GM10847 (cell line): Measurements from ENCODE around the gene UPF1.

Source experiments
- POLR2A ChIP-seq: IDR thresholded peaks from 2 replicates; pipeline ENCODE4 v1.6.1; 2011; ENCODE audit not compliant: insufficient read length; ENCODE audit errors: extremely low read depth

UPF1 gene

GRCh38 chr19:18793144-18794028 lies 38.4 kb upstream of the UPF1 start:
- no peak for TF ChIP-seq POLR2A

DNA sequence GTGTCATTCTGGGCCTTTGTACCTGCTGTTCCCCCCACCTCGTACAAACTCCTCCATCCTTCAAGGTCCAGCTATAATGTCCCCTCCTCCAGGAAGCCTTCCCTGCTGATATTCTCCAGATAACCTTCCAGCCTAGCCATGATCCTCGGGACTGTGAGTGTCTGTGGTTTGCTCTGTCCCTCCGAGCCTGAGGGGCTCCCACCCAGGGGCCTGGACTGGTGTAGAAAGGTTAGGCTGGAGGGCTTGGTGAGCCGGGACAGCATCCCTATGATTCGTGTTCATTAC lies 37.8 kb upstream of the UPF1 start:
- TF ChIP-seq POLR2A, result no peak

DNA sequence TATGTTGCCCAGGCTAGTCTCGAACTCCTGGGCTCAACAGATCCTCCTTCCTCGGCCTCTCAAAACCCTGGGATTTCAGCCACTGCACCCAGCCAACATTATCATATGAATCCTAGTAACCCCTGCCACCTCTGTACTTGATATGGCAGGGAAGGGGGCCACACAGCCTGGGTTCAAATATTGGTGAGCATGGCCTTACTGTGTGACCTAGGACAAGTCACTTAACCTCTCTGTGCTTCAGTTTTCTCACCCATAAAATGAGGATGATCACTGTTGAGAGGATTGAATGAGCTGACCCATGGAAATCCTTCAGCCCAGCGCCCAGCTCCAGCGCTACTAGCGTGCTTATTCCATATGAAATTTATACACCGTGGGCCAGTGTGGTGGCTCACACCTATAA lies 37.1 kb upstream of the UPF1 start:
- TF ChIP-seq POLR2A, result no peak

DNA sequence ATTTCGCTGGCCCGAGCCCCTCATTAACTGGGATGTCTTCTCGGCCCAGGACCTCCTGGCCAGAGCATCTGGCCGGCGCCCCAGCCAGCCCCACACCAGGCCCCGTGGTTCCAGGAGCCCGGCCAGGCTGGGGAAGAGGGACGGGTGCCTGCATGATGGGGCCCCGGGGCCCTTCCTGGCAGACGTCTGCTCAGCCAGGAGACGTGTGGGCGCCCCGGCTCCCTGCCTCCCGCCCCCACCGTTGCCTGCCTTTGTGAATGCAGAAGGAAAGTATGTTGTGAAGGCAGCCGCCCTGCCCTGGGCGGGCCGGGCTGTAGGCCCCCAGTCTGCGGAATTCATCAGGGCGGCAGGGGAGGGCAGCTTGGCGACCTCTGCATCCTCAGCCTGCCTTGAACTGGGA lies 36.2 kb upstream of the UPF1 start:
- no peak for TF ChIP-seq POLR2A

DNA sequence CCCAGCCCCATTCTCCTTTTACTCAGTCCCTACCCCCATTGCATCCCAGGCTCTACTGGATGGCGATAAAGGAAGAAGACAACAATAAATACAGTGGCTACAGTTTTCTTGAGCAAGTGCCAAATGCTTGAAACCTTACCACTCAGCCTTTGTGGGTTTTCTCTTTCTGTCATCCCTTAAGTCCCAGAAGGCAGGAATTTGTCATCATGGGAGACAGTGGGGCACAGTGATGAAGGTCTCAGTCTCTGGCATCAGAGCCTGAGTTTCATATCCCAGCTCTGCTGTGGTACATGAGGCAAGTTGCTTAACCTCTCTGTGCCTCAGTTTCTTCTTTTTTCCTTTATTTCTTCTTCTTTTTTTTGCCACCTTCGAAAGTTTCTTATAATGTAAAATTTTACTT lies 35.5 kb upstream of the UPF1 start:
- no peak for TF ChIP-seq POLR2A

DNA sequence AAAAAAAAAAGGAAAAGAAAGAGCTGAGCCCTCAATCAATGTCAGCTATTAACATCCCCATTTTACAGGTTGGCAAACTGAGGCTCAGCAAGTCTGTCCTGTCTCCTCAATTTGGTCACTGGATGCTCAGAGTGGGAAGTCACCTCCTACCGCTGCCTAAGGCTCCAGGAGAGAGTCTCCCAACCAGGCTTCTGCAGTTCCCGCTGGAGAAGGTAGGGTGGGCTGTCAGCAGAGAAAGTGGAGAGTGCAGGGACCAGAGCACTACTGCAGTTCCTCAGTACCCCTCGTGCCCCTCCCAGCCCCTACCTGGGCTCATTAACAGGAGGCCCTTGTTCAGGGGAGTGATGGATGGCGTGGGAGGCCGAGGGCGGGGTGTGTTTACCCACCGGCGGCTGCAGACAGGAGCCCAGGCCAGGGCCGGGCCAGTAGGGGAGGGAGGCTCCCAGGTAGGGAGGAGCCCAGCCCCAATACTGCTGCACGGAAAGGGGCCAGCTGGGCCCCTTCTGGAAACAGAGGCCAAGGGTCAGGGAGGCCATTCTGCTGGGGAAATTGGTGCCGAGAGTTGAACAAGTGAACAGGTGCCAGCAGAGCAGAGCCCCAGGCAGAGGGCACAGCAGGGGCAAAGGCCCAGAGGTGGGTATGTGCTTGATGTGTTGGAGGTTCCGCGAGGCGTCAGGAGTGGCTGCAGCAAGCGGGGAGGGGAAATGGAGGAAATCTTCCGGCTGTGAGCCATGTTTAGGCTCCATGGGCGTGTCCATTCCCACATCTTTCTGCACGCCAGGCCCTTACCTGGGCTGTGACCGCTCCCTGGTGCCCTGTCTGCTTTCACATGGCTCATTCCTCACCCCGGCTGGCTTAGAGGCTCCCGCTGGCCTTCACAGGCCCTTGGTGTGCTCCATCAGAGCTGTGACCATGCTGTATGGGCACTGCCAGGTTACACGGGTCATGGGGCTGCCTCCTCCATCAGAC lies 33.1 kb upstream of the UPF1 start:
- TF ChIP-seq POLR2A, result no peak

DNA sequence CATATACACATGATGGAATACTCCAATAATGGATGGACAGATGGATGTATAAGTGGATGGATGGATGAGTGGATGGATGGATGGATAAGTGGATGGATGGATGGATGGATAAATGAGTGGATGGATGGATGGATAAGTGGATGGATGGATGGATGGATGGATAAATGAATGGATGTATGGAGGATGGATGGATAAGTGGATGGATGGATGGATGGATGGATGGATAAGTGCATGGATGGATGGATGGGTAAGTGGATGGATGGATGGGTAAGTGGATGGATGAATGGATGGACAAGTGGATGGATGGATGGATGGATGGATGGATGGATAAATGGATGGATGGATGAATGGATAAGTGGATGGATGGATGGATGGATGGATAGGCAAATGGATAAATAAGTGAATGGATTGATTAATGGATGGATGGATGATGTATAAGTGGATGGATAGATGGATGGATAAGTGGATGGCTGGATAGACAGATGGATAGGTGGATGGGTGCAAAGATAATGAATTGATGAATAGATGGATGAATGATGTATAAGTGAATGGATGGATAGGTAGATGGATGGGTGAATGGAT lies 32.3 kb upstream of the UPF1 start:
- no peak for TF ChIP-seq POLR2A

GRCh38 chr19:18800079-18800478 lies 31.7 kb upstream of the UPF1 start:
- no peak for TF ChIP-seq POLR2A

DNA sequence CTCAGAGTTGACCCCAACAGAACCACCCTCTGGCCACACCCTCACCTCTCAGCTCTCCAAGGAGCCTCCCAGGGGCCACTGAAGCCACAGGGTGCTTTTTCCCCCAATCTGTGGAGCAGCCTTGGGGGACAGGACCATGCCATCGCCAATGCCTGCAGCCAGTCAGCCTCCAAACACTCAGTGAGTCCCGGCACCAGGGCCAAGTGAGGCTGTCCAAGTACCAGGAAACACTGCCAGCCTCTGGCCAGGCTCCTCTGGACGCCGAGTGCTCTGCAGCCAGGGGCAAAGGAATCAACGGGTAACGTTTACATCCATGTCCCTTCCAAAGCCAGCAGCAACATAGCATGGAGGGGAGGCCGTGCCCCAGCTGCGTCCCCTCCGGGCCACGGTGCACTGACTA lies 31.1 kb upstream of the UPF1 start:
- TF ChIP-seq POLR2A, result no peak

GRCh38 chr19:18802354-18802753 lies 29.4 kb upstream of the UPF1 start:
- no peak for TF ChIP-seq POLR2A

GRCh38 chr19:18803550-18804138 lies 28.1 kb upstream of the UPF1 start:
- TF ChIP-seq POLR2A, result no peak

DNA sequence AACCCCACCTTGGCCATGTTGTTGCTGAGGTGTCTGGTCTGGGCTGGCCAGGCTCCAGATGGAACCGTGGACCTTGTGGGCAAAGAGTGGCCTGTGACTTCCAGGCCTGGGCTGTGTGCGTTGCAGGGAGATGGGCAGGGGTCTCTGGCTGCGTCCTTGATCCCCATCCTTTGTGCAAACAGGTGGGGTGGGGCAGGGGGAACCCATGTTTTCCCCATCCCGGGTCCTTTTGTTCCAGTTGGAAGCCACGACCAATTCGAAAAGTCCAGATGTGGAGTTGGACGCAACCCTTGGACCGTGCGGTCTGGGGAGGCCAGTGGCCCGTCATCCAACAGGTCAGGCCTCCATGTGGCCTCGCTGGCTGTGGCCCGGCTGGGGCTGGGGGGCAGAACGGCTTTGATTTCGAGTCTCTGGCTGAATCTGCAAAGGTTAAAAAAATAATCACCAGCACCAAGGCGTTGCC lies 27.6 kb upstream of the UPF1 start:
- no peak for TF ChIP-seq POLR2A

- TF ChIP-seq POLR2A, result no peak
Measured at GRCh38 chr19:18804643-18805042, 27.1 kb upstream of the UPF1 start.

DNA sequence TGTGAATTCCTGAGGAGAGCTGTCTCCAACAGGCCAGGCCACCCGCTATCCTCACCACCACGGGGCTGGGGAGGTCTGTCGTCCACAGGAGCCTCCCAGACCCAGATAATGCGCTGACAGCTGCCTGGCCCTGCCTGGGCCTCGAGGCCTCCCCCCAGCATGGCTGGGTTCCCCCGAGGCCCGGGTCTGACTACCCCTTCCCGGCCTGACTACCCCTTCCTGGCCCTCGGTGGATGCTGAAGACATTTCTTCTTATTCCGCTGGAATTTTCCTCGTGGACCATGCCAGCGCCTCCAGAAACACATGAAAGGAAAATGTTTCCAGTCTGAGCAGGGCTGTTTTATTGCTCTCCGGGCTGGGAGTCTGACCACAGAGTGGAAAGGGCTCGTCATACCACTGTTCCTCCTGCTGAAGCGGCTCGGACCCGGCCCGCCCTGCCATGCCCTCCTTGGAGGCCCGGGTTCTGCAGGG lies 23.9 kb upstream of the UPF1 start:
- TF ChIP-seq POLR2A, result no peak
